Embryonic facial prominence (tissue), 1 donor: ENCODE measurements around the gene PLEKHM2.
"Not testable (repeated sequence)": the region's sequence is repeated elsewhere in the genome, so short reads cannot be mapped to it uniquely, and the experiment has no call there.

Source experiments
- DNase-seq: peaks from one replicate; pipeline ENCODE4 v3.0.0-alpha.2; 2016; ENCODE audit errors: extremely low spot score

PLEKHM2 gene

GRCh38 chr1:15676688-15677661, 7.1 kb upstream of the PLEKHM2 start:
- DNase-seq, result no peak

- no peak for DNase-seq
These were observed 5.5 kb upstream of the PLEKHM2 start for GRCh38 chr1:15678578-15678977.

- DNase-seq, result no peak
These were observed 4.0 kb upstream of the PLEKHM2 start for GRCh38 chr1:15680131-15680530.

- DNase-seq, result no peak
These were observed 3.4 kb upstream of the PLEKHM2 start for GRCh38 chr1:15680561-15681348.

- no peak for DNase-seq
These were observed 2.5 kb upstream of the PLEKHM2 start for GRCh38 chr1:15681349-15682292.

- DNase-seq, result no peak
These were observed 1.2 kb upstream of the PLEKHM2 start for GRCh38 chr1:15682936-15683341.

- no peak for DNase-seq
These were observed 628 bp upstream of the PLEKHM2 start for GRCh38 chr1:15683345-15684039.

- DNase-seq, result no peak
These were observed 560 bp downstream of the PLEKHM2 start for GRCh38 chr1:15684468-15685291.

- DNase-seq, result no peak
These were observed 1.7 kb downstream of the PLEKHM2 start for GRCh38 chr1:15685820-15686219.

- DNase-seq, result no peak
These were observed 3.3 kb downstream of the PLEKHM2 start for GRCh38 chr1:15687446-15687845.

GRCh38 chr1:15690317-15690716, 6.2 kb downstream of the PLEKHM2 start:
- DNase-seq, result no peak

- DNase-seq, result no peak
These were observed 7.4 kb downstream of the PLEKHM2 start for GRCh38 chr1:15691434-15692032.

- DNase-seq, result no peak
These were observed 8.1 kb downstream of the PLEKHM2 start for GRCh38 chr1:15692121-15692682.

GRCh38 chr1:15693371-15693770, 9.3 kb downstream of the PLEKHM2 start:
- no peak for DNase-seq

- DNase-seq, result no peak
These were observed 12.9 kb downstream of the PLEKHM2 start for GRCh38 chr1:15696956-15697521.

GRCh38 chr1:15698201-15698600, 14.1 kb downstream of the PLEKHM2 start:
- DNase-seq, result no peak

GRCh38 chr1:15699321-15699720, 15.2 kb downstream of the PLEKHM2 start:
- not testable (repeated sequence) for DNase-seq

- no peak for DNase-seq
These were observed 16.4 kb downstream of the PLEKHM2 start for GRCh38 chr1:15700508-15700907.

GRCh38 chr1:15701784-15702183, 17.7 kb downstream of the PLEKHM2 start:
- no peak for DNase-seq
